Adipose tissue (tissue), 3 donors: ENCODE measurements around the gene LHB. TPM values are rescaled to one million over a fixed set of nuclear protein-coding genes. Genes with fewer than 3 reads are reported as not detected.

Experiments
- H3K27ac ChIP-seq: one replicate; pipeline ENCODE4 v1.5.1; 2013; ENCODE audit warnings: low read depth, low read length
- WGBS, 3 donors: extraction: QIAGEN DNeasy Blood & Tissue Kit; methylation state at CpG; one replicate each; pipeline ENCODE4 v1.1.7; 2013; 5-methylcytosine and 5-hydroxymethylcytosine counted together
- polyA plus RNA-seq, 3 donors: library from polyadenylated mRNA; stranded (reverse); fragments of 200-250 nt; gene quantifications; one replicate each; pipeline ENCODE4 v1.2.3, GENCODE V29; 2013
- donor health status: healthy with polysubstance abuse.
- donor health status: Bipolar disorder and iron deficiency.
- donor health status: healthy.

LHB gene
- polyA plus RNA-seq, 3 donors, result 0.36 to 0.62 TPM; not detected in 1

DNA sequence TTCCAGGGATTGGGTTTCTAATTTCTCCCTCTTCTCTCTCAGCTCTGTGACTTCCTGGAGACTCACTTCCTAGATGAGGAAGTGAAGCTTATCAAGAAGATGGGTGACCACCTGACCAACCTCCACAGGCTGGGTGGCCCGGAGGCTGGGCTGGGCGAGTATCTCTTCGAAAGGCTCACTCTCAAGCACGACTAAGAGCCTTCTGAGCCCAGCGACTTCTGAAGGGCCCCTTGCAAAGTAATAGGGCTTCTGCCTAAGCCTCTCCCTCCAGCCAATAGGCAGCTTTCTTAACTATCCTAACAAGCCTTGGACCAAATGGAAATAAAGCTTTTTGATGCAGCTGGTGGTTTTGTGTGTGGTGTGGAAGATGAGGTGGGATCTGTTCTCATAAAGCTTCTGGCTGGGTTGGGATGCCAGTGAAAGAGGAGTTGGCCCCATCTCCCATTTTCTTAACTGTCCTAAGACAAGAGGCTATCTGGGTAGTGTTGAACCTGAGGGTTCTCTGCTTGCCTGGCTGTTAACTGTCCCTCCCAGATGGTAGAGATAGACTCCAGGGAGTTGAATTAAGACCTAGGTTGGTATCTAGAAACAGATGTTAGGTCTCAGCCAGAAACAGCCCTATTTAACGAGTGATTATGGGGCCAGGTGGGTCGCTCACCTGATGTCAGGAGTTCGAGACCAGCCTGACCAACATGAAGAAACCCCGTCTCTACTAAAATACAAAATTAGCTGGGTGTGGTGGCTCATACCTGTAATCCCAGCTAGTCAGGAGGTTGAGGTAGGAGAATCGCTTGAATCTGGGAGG lies 50.1 kb downstream of the LHB start:
- 78 to 89% (median 80%) methylated on average over 10 of the region's 10 CpGs for WGBS, 3 donors
- H3K27ac ChIP-seq, result no peak overlapping the region

Other genes starting within 250 kb of the LHB start
- gene BCAT2, start 206.1 kb downstream of the LHB start, polyA plus RNA-seq, result 10 to 100 TPM; 44.9 to 58.9 (median 47.6) TPM
- 10 to 100 TPM in 1 of 3 donors, 1 to 10 TPM in 2; 1.9 to 10.7 (median 4.6) TPM for gene HSD17B14, start 180.6 kb downstream of the LHB start, polyA plus RNA-seq
- gene PLEKHA4, start 148.5 kb downstream of the LHB start, polyA plus RNA-seq, result 100 to 1,000 TPM in 1 of 3 donors, 10 to 100 TPM in 1, 1 to 10 TPM in 1; 7.3 to 127 (median 20.6) TPM
- 100 to 1,000 TPM in 2 of 3 donors, 10 to 100 TPM in 1; 18.7 to 240 (median 197) TPM for gene PPP1R15A, start 144.7 kb downstream of the LHB start, polyA plus RNA-seq
- under 1 TPM in 2 of 3 donors, not detected in 1; 0.08 to 0.09 TPM for gene TULP2, start 118.3 kb downstream of the LHB start, polyA plus RNA-seq
- 100 to 1,000 TPM; 117 to 394 (median 178) TPM for gene NUCB1, start 116.8 kb downstream of the LHB start, polyA plus RNA-seq
- under 1 TPM in 1 of 3 donors, not detected in 2; 0.30 TPM for gene DHDH, start 83.4 kb downstream of the LHB start, polyA plus RNA-seq
- gene BAX, start 62.2 kb downstream of the LHB start, polyA plus RNA-seq, result 10 to 100 TPM; 24.4 to 71.2 (median 39.9) TPM
- gene FTL, start 51.8 kb downstream of the LHB start, polyA plus RNA-seq, result over 10,000 TPM in 1 of 3 donors, 1,000 to 10,000 TPM in 2; 1,172 to 18,296 (median 6,752) TPM
- 10 to 100 TPM; 20.1 to 73.8 (median 31.2) TPM for gene GYS1, start 23.8 kb downstream of the LHB start, polyA plus RNA-seq
- gene RUVBL2, start 23.2 kb downstream of the LHB start, polyA plus RNA-seq, result 10 to 100 TPM; 44.6 to 65.0 (median 50.0) TPM
- gene CGB3, start 7.2 kb upstream of the LHB start, polyA plus RNA-seq, result not detected
- not detected for gene CGB2, start 14.8 kb upstream of the LHB start, polyA plus RNA-seq
- gene CGB1, start 19.8 kb upstream of the LHB start, polyA plus RNA-seq, result not detected
- 1 to 10 TPM in 1 of 3 donors, not detected in 2; 1.1 TPM for gene CGB5, start 26.8 kb upstream of the LHB start, polyA plus RNA-seq
- gene CGB8, start 32.0 kb upstream of the LHB start, polyA plus RNA-seq, result not detected
- 1 to 10 TPM in 1 of 3 donors, under 1 TPM in 1, not detected in 1; 0.12 to 1.0 TPM for gene CGB7, start 40.7 kb upstream of the LHB start, polyA plus RNA-seq
- under 1 TPM in 1 of 3 donors, not detected in 2; 0.09 TPM for gene NTF4, start 47.7 kb upstream of the LHB start, polyA plus RNA-seq
- under 1 TPM in 1 of 3 donors, not detected in 2; 0.03 TPM for gene KCNA7, start 55.6 kb upstream of the LHB start, polyA plus RNA-seq
- gene SNRNP70, start 68.4 kb upstream of the LHB start, polyA plus RNA-seq, result 100 to 1,000 TPM; 170 to 188 (median 186) TPM
- 10 to 100 TPM in 1 of 3 donors, 1 to 10 TPM in 2; 4.3 to 12.9 (median 6.6) TPM for gene LIN7B, start 97.3 kb upstream of the LHB start, polyA plus RNA-seq
- 1 to 10 TPM in 2 of 3 donors, not detected in 1; 1.5 to 5.1 TPM for gene C19orf73, start 102.1 kb upstream of the LHB start, polyA plus RNA-seq
- gene PPFIA3, start 102.5 kb upstream of the LHB start, polyA plus RNA-seq, result 10 to 100 TPM in 1 of 3 donors, 1 to 10 TPM in 2; 8.5 to 20.1 (median 8.9) TPM
- 1 to 10 TPM in 2 of 3 donors, under 1 TPM in 1; 0.89 to 2.8 (median 1.3) TPM for gene HRC, start 138.3 kb upstream of the LHB start, polyA plus RNA-seq
- 10 to 100 TPM in 2 of 3 donors, 1 to 10 TPM in 1; 8.5 to 45.9 (median 11.9) TPM for gene TRPM4, start 140.7 kb upstream of the LHB start, polyA plus RNA-seq